GM12874 (cell line): ENCODE results near the gene CEP20.

ENCODE experiments used
- TF ChIP-seq, protein P1 (sequence below): IDR thresholded peaks from 2 replicates; pipeline ENCODE4 v1.5.1; 2011; ENCODE audit warnings: low read depth, mild to moderate bottlenecking, control low read depth, low read length, moderate library complexity; ENCODE audit not compliant: insufficient read depth

CEP20 gene

DNA sequence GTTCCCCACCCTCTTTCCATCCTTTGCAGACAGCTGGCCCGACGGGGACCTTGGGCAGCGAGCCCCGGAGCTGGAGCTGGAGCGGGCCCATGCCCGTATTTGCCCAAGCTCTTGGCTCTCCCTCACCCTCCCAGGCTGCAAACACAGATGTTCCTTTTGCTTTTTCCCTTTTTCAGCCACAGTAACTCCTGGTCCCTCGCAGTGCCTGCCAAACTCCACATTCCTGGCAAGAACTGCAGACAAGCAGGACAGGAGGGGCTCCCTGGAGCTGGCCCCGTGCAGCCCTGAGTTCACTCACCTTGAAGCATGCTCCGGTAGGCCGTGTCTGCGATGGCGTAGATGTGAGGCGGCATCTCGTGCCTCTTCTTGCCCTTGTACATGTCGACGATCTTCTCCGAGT is 65.4 kb downstream of the CEP20 start:
- TF ChIP-seq, protein P1, sequence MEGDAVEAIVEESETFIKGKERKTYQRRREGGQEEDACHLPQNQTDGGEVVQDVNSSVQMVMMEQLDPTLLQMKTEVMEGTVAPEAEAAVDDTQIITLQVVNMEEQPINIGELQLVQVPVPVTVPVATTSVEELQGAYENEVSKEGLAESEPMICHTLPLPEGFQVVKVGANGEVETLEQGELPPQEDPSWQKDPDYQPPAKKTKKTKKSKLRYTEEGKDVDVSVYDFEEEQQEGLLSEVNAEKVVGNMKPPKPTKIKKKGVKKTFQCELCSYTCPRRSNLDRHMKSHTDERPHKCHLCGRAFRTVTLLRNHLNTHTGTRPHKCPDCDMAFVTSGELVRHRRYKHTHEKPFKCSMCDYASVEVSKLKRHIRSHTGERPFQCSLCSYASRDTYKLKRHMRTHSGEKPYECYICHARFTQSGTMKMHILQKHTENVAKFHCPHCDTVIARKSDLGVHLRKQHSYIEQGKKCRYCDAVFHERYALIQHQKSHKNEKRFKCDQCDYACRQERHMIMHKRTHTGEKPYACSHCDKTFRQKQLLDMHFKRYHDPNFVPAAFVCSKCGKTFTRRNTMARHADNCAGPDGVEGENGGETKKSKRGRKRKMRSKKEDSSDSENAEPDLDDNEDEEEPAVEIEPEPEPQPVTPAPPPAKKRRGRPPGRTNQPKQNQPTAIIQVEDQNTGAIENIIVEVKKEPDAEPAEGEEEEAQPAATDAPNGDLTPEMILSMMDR = no peak

DNA sequence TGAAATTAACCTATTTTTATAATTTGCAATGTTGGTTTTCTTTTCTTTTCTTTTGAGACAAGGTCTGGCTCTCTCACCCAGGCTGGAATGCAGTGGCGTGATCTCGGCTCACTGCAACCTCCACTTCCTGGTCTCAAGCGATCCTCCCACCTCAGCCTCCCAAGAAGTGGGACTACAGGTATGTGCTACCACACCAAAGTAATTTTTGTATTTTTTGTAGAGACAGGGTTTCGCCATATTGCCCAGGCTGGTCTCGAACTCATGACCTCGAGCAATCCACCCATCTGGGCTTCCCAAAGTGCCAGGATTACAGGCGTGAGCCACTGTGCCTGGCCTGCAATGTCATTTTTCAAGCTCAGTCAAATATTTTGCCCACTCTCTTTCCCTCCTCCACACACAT is 67.6 kb downstream of the CEP20 start:
- TF ChIP-seq, protein P1 = no peak

DNA sequence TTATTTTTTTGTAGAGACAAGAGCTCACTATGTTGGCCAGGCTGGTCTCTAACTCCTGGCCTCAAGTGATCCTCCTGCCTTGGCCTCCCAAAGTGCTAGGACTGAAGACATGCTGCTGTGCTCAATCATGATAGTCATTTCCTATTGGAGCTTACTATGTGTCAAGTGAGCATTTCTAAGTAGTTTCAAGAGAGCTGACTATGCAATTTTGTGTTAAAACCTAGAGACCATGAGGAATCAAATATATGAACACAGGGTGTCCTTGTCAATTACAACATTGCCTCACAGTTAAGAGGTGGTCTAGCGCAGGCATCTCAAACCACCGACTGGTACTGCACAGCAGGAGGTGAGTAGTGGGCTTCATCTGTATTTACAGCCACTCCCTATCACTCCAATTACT is 69.4 kb downstream of the CEP20 start:
- TF ChIP-seq, protein P1 = no peak

- TF ChIP-seq, protein P1 = no peak
Observed at GRCh38 chr16:15817446-15817845, 71.0 kb downstream of the CEP20 start.

- TF ChIP-seq, protein P1 = no peak
Observed at GRCh38 chr16:15816228-15816627, 72.2 kb downstream of the CEP20 start.
